GM21381 (cell line): ENCODE data around the gene TTC33.
A peak's percentile ranks its signal among the peaks of the same experiment; 100 is the strongest.

Experiments
- ATAC-seq: cut with Tn5 transposase; IDR thresholded peaks from one replicate; pipeline ENCODE4 v1.9.1; 2021; ENCODE audit warnings: mild to moderate bottlenecking, moderate library complexity; ENCODE audit not compliant: unreplicated experiment

The TTC33 gene

DNA sequence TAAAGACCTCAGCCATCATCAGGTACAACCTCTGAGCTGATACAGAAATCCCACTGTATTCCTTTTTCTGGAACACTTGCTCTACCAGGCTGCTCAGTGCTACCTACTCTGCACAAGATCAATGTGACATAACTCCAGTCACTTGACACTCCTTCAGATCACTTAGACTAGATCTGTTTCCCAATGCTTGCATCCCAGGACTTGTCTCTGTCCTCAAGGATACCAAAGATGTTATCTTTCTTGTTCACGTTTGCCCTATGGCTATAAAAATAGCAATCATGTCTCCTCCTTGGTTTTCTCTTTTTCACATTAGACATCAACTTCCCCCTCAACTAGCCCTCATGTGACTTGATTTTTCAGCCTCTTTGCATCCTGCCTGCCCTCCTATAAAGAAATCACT lies 264.1 kb downstream of the TTC33 start:
- no peak for ATAC-seq

DNA sequence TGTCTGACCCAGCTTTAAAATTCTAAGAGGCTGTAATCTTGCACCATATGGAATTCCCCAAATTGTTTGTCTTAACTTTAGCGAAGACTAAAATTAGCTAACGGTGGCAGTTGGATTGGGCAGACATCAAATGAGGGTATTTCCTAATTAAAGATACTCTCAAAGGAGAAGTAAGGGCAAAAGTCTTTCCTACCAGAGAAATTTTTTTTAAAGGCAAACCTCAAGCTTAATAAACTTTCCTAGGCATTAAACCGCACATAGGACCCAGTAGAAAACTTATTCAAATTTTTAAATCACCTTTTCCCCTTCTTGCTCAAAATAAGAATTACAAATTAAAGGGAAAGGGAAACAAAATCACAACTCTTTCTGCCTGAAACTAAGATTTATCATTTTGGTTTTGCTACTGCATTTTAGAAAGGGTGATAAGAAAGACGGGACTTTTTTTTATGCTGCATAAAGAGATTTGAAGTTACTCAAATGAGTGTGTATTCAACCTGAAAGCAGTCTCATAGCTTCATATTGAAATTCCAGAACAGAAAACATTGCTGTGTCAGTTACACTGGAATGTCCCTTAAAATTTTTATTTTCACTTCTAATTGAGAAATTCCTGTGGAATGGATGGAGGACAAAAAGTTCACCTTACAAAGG lies 265.2 kb downstream of the TTC33 start:
- peak; percentile 40 for ATAC-seq

DNA sequence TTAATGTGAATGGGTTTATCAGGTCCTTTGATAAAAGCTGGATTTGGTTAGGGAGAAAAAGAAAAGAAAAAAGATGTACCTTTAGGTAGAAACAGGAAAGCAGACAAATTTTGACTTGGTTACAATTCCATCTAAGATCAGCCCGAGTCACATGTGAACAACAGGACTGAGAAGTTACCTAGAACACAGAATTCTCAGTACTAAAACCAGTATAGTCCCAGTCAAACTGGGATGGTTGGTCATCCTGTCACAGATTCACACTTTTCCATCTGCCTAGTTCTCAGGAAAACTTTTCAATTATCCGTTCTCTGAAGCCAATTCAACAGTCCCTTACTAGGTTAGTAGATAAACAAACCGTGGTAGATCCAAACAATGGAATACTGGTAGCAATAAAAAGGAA lies 266.3 kb downstream of the TTC33 start:
- ATAC-seq, result no peak

DNA sequence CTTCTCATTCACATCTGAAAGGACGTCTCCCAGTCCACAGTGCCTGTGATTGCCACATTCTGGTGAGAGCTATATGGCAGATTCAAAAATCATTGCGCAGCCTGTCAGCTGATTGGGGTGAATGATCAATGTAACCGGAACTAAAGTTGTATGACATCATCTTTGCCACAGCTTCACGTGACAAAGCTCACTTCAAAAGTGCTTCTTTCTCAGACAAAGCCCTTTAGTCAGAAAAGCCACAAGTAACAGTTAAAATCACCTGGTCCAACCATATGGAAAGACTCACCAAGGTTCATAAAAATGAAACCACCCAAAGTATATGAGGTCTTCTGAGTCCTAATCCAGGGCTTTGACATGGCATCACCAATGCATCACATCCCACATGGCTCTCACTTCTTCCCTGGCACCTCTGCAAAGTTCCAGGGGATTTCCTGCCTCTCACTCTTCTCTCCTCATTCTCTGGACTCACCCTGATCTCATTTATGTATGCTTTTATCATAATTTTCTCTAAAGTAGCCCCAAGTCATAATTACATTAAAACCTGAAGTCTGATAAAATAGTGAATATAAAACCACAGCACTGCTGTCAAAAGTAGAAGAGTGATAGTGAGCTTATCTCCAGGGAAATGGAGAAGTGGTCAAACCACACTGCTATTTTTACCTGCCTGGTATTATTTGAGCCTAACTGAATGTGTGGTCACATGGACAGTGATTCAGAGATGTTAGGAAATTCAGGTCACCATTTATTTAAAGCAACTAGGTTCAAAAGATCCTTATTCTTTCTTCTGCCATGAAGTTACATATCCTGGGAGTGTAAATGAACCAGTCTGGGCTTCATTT lies 269.1 kb downstream of the TTC33 start:
- peak; percentile 39 for ATAC-seq

DNA sequence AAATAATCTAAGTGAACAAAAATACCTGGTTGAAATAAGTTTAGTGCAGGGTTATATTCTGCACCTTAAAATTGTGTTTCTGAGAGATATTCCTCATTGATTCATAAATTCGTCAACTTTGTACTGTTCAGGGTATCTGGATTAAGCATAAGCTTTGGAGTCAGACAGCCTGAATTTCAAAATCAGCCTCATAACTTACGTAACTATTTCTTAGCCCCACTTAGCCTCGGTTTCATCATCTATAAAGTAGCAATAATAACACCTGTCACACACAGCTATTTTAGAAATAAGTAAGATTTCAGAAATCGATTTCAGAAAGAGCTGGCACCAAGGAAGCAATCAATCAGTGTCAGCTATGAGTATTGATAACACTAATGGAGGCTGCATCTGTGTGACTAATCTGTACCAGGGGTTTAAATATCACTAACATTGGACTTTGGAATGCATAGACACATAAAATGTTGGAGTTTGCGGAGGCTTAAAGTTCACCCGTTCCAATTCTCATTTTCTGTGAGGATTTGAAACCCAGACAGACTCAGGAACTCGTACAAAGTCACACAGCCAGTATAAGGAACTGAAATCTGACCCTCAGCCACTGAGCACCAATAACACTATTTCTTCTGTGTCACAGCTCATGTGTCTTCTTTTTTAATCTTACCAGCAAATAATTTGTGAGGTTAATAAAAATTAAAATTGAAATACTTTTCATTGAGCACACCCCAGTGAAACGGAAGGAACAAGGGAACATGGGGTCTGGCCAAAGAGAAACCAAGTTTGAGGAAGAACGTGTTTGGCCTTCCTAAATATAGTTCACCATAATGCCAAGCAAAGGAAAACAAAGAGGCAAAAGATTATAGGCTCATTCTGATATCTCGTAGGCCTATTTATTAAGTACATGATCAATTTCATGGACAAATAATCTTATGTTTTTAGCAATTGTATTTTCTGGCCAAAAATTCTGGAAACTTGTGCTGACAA lies 270.5 kb downstream of the TTC33 start:
- peak; percentile 47 for ATAC-seq

DNA sequence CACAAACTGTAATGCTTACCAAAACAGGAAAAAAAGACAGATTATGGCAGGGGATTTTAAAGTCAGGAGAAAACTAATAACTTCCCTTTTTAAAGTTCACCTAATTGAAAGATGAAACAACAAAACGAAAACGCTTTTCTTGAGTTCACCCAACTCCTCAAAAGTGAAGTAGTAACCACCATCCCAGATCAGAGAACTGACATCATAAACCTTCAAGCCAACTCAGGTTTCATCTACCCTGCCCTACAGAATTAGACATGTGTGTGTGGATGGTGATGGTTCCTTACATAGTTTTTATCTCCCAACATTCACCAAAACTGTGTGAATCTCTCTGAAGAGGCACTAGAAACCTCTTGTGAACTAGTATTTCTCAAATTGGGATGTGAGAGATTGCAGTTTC lies 271.3 kb downstream of the TTC33 start:
- ATAC-seq, result peak; percentile 43

DNA sequence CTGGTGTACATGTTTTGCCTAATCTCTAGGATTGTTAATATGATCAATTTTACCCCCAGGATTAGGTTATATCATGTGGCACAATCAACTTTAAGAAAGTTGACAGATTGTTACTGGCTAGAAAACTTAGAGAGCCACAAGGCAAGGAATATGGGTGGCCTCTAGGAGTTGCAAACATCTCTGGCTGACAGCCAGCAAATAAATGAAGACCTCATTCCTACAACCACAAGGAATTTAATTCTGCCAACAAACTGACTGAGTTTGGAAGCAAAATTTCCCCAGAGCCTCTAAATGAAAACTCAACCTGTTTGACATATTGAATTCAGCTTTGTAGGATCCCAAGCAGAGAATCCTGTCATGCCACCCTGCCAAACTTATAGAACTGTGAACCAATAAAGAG lies 272.4 kb downstream of the TTC33 start:
- no peak for ATAC-seq

DNA sequence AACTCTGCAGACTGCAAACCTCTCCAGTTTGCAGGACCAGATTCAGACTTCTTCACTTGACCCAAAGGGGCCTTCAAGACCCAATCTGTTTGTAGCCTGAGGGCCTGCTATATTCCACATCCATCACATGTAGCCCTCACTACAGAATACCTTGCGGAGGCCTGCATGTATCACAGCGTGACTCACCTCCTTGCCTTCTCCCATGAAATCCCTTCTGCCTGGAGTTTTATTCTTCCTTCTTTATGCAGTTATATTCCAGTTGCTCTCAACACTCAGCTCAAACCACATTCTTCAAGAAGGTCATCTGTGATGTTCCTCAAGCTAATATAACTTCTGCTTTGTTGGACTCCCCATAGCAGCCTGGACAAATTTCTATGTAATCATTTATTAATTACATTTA lies 274.5 kb downstream of the TTC33 start:
- no peak for ATAC-seq

DNA sequence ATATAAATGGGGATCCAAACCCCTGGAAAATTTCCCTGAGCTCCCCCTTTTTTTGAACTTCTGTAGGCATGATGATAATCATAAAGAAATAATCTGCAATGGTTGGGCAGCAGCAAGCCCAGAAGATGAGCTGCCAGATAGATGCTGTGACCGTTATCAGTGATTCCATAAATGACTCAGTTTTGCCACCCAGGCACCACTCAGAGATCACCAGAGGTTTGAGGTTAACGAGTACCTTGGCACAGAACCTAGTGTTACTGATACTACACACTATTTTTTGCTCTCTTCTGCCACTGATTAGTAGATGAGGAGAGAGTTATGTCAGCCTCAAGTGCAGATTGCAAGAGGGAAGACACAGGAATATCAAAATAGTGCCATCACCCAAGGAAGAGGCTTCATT lies 275.4 kb downstream of the TTC33 start:
- ATAC-seq, result no peak

DNA sequence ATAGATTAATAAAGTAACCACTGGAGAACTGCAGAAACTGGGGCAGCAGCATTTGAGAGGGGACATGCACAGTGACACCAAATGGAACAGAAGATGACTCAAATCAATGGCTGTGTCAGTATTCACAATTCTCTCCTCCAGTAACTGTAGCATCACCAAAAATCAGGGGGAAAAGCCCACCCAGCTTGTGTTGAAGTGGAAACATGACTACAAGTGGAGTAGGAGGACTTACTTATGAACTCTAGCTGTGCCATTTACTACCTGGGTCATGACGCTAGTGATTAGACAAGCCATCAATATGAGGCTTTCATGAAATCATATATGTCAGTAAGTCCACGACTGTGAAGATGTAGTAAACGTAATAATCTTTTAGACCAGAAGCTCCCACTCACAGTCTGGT lies 275.8 kb downstream of the TTC33 start:
- ATAC-seq, result no peak

DNA sequence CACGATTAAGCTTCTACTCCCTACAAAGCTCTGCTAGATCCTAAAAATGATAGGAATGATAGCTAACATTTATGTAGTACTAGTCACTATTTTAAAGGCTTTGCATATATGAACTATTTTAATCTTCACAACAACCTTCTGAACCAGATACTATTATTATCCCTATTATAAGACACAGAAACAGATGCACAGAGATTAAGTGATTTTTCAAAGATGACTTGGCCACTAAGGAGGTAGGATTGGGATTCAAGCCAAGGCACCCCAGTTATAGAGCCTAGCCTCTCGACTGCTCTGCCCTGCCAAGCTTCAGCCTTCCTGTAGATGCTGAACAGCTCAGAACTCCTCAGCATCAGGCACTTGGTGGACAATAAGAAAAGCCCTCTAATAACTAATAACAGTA lies 277.0 kb downstream of the TTC33 start:
- no peak for ATAC-seq

DNA sequence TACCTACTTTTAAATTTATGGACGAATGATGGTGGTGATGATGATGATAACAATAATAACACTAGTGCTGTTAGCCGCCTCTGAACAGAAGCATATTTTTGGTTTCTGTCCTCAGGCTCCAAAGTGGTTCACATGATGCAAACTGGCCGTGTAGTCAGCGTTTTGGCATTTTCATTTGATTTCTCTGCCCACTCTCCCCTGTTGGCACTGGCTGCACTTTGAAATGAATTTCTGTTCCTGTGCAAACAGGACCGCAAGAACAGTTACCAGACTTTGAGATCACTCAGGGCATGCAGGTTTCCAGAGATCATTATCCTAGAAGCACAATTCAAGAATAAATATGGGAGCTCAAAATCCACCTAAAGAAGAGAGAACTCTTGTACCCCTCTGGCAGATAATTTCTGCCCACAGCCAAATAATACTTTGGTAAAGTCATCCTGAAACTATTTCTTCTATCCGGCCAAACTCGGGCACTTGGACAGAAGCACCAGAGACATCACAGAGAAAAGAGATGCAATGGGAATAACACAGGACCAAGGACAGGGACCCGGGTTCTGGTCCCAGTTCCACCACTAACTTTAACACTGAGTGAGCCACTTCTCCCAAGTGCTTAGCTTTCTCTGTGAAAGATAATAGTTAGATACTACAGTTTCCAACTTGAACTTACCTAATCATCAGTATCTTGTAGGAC lies 277.8 kb downstream of the TTC33 start:
- ATAC-seq, result no peak

DNA sequence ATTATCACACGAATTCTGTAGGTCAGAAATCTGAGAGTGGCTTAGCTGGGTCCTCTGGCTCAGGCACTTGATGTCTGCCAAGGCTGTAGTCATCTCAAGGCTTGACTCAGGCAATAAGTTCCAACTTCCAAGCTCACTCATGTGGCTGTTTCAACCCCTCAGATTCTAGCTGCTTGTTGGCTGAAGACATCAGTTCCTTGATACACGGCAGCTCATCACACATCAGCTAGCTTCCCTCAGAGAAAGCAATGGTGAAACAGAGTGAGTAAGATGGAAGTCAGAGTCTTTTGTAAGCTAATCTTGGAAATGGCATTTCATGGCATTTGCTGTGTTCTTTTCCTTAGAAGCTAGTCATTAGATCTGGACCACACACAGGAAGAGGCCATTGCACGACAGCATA lies 280.2 kb downstream of the TTC33 start:
- no peak for ATAC-seq

DNA sequence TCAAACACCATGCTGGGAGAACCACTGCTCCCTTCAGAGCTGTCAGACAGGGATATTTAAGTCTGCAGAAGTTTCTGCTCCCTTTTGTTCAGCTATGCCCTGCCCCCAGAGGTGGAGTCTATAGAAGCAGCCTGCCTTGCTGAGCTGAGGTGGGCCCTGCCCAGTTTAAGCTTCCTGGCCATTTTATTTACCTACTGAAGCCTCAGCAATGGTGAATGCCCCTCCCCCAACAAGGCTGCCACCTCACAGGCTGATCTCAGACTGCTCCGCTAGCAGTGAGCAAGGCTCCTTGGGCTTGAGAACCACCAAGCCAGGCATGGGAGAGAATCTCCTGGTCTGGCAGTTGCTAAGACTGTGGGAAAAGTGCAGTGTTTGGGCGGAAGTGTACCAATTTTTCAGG lies 281.5 kb downstream of the TTC33 start:
- no peak for ATAC-seq

DNA sequence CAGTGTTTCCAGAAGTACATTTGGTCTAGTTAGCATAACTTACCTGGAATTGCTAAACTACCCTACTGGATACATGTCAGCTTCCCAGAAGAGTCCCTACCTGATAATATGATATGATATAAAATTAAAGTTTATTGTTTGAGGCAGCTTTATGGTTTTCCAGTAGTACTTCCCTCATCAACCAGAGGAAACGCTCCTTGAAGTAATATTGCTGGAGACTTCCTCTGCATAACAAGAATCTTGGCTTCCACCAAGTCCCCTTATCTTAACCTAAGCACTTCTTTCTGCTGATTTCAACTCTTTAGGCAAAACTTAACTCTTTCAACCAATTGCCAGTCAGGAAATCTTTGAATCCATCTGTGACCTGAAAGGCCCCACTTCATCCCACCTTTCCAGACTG lies 290.3 kb downstream of the TTC33 start:
- no peak for ATAC-seq

DNA sequence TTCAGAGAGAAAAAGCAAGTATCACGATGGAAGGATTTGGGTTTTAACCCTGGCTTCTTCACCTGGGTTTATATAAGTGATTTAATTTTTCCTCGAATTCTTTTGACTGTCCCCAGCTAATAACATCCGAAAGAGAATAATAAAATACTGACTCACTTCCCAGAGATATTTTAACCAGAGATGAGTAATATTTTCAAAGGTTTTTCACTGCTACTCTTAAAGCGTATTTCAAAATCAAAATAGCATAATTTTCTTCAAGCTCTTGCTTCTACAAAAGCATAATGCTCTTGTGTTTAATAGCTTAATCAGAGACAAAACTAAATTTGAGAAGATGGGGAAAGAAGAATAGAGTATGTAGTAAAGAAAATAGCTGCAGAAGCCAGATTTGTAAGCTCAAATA lies 291.2 kb downstream of the TTC33 start:
- no peak for ATAC-seq
